Brain microvascular endothelial cell (primary cell): ENCODE results near the gene CCDC3.
"Not testable (repeated sequence)": the region's sequence is repeated elsewhere in the genome, so short reads cannot be mapped to it uniquely, and the experiment has no call there.

Source experiments
- DNase-seq: peaks from one replicate; pipeline ENCODE4 v3.0.0-alpha.2; 2020
- H3K27ac ChIP-seq: fragments of 250-450 bp; sonication (Bioruptor Pico); 2 replicates; pipeline ENCODE4 v1.5.1; 2020; ENCODE audit warnings: mild to moderate bottlenecking, moderate library complexity
- H3K27me3 ChIP-seq: fragments of 250-450 bp; sonication (Bioruptor Pico); replicated peaks from 2 replicates; pipeline ENCODE4 v1.5.1; 2020; ENCODE audit warnings: mild to moderate bottlenecking
- H3K36me3 ChIP-seq: fragments of 250-450 bp; sonication (Bioruptor Pico); replicated peaks from 2 replicates; pipeline ENCODE4 v1.5.1; 2020; ENCODE audit warnings: mild to moderate bottlenecking
- H3K4me3 ChIP-seq: 2 replicates; pipeline ENCODE4 v1.5.1; 2011; ENCODE audit warnings: low read depth, mild to moderate bottlenecking, control low read depth, low read length, moderate library complexity
- in situ Hi-C: cut with HindIII; loops from 2 replicates; pipeline ENCODE4 v1.10.0; 2017; ENCODE audit warnings: low sequenced_read_pairs, low pct_ligation_motif_present
- TF ChIP-seq, protein P1 (sequence below): IDR thresholded peaks from 2 replicates; pipeline ENCODE4 v1.5.1; 2011; ENCODE audit warnings: low read depth, mild to moderate bottlenecking, moderate library complexity, low read length, control low read depth, inconsistent platforms; ENCODE audit errors: missing control alignments

Gene CCDC3

DNA sequence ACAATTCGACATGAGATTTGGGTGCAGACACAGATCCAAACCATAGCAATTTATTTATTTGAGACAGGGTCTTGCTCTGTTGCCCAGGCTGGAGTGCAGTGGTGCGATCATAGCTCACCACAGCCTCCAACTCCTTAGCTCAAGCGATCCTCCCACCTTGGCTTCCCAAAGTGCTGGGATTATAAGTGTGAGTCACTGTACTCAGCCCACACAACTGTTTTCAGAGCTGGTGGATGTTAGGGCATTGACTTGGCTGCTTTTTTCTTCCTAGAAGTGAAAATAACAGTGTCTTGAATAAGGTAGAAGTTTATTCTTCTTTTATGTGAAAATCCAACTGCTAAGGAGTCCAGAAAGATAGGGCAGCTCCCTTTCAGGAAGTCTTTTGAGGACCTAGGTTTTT is 132.1 kb downstream of the CCDC3 start:
- Histone ChIP-seq H3K27ac (no peak overlapping the region), H3K27me3 (no peaks in the 10 kb centered on the region), H3K36me3 (no peaks in the 10 kb centered on the region), H3K4me3 (no peak overlapping the region)
- in situ Hi-C loops, result no loop called here
- peak; percentile 12 for DNase-seq
- TF ChIP-seq, protein P1, sequence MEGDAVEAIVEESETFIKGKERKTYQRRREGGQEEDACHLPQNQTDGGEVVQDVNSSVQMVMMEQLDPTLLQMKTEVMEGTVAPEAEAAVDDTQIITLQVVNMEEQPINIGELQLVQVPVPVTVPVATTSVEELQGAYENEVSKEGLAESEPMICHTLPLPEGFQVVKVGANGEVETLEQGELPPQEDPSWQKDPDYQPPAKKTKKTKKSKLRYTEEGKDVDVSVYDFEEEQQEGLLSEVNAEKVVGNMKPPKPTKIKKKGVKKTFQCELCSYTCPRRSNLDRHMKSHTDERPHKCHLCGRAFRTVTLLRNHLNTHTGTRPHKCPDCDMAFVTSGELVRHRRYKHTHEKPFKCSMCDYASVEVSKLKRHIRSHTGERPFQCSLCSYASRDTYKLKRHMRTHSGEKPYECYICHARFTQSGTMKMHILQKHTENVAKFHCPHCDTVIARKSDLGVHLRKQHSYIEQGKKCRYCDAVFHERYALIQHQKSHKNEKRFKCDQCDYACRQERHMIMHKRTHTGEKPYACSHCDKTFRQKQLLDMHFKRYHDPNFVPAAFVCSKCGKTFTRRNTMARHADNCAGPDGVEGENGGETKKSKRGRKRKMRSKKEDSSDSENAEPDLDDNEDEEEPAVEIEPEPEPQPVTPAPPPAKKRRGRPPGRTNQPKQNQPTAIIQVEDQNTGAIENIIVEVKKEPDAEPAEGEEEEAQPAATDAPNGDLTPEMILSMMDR, result no peak

DNA sequence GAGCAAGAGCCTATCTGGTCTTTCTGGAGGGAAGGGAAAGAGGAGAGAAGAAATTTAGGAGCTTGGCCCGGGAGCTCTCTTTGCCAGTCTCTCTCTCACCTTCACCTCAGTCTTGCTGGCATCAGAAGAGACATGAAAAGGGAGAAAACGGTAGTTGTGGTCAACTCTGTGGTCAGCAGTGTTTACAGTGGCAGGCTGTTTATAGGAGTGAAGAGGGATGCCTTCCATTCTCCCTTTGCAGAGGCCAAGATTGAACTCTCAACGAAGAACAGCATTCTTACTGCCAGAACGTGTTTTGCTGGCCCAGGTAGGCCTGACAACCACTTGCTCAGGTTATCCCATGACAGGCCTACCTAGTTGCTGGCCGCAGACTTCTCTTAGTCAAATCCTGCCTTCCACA is 133.3 kb downstream of the CCDC3 start:
- Histone ChIP-seq H3K27me3 (no peaks in the 10 kb centered on the region), H3K36me3 (no peaks in the 10 kb centered on the region), H3K4me3 (no peak overlapping the region), H3K27ac (no peak overlapping the region)
- in situ Hi-C loops, result no loop called here
- no peak for DNase-seq
- TF ChIP-seq, protein P1, result no peak

DNA sequence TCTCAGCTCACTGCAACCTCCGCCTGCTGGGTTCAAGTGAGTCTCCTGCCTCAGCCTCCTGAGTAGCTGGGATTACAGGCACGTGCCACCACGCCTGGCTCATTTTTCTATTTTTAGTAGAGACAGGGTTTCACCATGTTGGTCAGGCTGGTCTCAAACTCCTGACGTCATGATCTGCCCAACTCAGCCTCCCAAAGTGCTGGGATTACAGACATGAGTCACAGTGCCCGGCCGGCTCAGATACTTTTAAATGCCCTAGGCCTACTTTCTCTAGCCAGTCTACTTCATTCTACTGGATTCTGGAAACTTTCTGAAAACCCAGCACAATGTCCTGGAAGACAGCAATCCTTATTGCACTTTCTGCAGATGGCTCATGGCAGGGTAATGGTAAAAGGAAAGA is 136.0 kb downstream of the CCDC3 start:
- DNase-seq, in situ Hi-C loops: not testable (repeated sequence)

DNA sequence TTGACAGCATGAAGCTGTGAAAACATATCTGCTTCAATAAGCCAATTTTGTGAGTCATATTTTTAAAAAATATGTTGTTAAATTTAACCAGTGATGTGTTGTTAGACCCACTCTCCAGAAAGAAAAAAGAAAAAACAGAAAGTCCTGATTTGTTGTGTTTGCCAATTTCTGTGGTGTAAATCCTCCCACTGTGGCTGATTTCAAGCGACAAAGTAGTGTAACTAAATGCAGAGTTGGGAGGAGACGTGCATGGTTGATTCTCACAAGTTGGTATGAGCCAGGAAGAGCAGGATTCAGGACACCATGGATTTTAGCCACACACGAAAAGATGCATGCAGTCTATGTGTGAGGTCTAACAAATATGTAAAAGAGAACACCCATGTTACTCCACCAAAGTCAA is 139.1 kb downstream of the CCDC3 start:
- TF ChIP-seq, protein P1, result no peak
- H3K27me3 ChIP-seq, result peaks cover 3% of the 10 kb centered on the region
- no peak for DNase-seq
- in situ Hi-C loops, result no loop called here
- H3K27ac ChIP-seq, result no peak overlapping the region
- no peak overlapping the region for H3K4me3 ChIP-seq
- no peaks in the 10 kb centered on the region for H3K36me3 ChIP-seq

More for the DNA sequence above, 136.0 kb downstream of the CCDC3 start:
- H3K4me3 ChIP-seq, H3K36me3 ChIP-seq, H3K27me3 ChIP-seq, H3K27ac ChIP-seq: not testable (repeated sequence)

DNA sequence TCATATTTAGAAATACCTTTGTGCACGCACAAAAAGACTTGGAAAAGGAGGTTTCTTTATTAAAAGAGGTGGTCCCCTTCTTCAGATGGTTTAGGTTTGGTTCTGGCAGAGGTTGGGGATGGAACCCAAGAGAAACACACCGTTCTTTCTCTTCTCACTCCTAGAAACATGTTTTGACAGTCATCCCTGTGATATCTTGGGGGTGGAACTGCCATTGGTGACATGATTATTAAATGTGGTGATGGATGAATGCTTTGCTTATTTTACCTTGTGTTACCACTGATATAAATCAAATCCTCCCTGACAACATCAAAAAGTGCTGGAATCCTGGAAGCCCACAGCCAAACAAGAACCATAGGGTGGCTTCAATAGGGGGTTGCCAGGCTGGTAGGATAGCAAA is 146.5 kb downstream of the CCDC3 start:
- in situ Hi-C loops, result no loop called here
- no peak overlapping the region for H3K27ac ChIP-seq
- H3K4me3 ChIP-seq, result no peak overlapping the region
- TF ChIP-seq, protein P1, result no peak
- DNase-seq, result no peak
- no peaks in the 10 kb centered on the region for H3K36me3 ChIP-seq
- H3K27me3 ChIP-seq, result peaks cover 5% of the 10 kb centered on the region

DNA sequence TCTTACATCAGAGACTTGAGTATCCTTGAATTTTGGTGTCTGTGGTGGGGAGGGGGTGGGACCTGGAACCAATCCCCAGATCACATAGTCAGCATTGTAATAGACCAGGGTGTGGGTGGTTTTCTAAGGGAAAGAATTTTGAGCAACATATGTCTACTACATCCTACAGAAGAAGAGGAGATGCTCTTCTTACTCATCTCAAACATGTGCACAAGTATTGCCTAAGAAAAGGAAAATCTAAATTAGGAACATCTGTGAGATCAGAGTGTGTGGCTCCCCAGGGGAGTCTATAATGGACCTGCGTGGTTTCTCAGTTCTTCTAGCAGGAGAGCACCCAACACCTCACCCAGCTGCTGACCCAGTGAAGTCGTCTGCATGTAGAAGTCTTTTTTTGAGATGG is 148.8 kb downstream of the CCDC3 start:
- in situ Hi-C loops, result no loop called here
- Histone ChIP-seq H3K27ac (no peak overlapping the region), H3K4me3 (no peak overlapping the region), H3K27me3 (peaks cover 2% of the 10 kb centered on the region), H3K36me3 (no peaks in the 10 kb centered on the region)
- DNase-seq, result no peak
- TF ChIP-seq, protein P1, result no peak
